GM23338 (cell line): ENCODE results near the gene RXYLT1. TPM values are rescaled to one million over a fixed set of nuclear protein-coding genes. Genes with fewer than 3 reads are reported as not detected.

Source experiments
- ATAC-seq: fragments of 200-7000 bp; cut with Tn5 transposase; 3 replicates; pipeline ENCODE4 v1.9.1; 2020
- DNase-seq: peaks from one replicate; pipeline ENCODE4 v3.0.0-alpha.2; 2015; ENCODE audit warnings: low spot score
- H2AFZ ChIP-seq: fragments of 200-600 bp; sonication (generic); 2 replicates; pipeline ENCODE4 v1.8.0; 2016; ENCODE audit warnings: antibody characterized with exemption, mild to moderate bottlenecking, moderate library complexity
- H3F3A ChIP-seq: fragments of 200-600 bp; sonication (generic); replicated peaks from 2 replicates; pipeline ENCODE4 v1.8.0; 2017; ENCODE audit warnings: antibody characterized with exemption, mixed run types, low read depth
- H3K27ac ChIP-seq: fragments of 200-600 bp; sonication (generic); 2 replicates; pipeline ENCODE4 v1.6.1; 2016; ENCODE audit warnings: low read depth
- H3K27me3 ChIP-seq: fragments of 200-600 bp; sonication (generic); 2 replicates; pipeline ENCODE4 v1.8.0; 2016; ENCODE audit warnings: mild to moderate bottlenecking, mixed run types, moderate library complexity; ENCODE audit not compliant: insufficient read depth
- H3K36me3 ChIP-seq: fragments of 200-600 bp; sonication (generic); 2 replicates; pipeline ENCODE4 v1.8.0; 2016; ENCODE audit warnings: mild to moderate bottlenecking; ENCODE audit not compliant: insufficient read depth
- H3K4me1 ChIP-seq: fragments of 200-600 bp; sonication (generic); 2 replicates; pipeline ENCODE4 v1.8.0; 2016; ENCODE audit warnings: mild to moderate bottlenecking, moderate library complexity; ENCODE audit not compliant: insufficient read depth
- H3K4me2 ChIP-seq: fragments of 200-600 bp; sonication (generic); 2 replicates; pipeline ENCODE4 v1.7.1; 2017; ENCODE audit warnings: mixed run types
- H3K4me3 ChIP-seq: fragments of 200-600 bp; sonication (generic); 2 replicates; pipeline ENCODE4 v1.6.1; 2016; ENCODE audit warnings: mixed run types
- H3K79me2 ChIP-seq: fragments of 200-600 bp; sonication (generic); replicated peaks from 2 replicates; pipeline ENCODE4 v1.8.0; 2017; ENCODE audit warnings: mild to moderate bottlenecking; ENCODE audit not compliant: insufficient read depth
- H3K9me2 ChIP-seq: fragments of 200-600 bp; sonication (generic); 2 replicates; pipeline ENCODE4 v1.8.0; 2017; ENCODE audit not compliant: insufficient read depth
- H4K20me1 ChIP-seq: fragments of 200-600 bp; sonication (generic); replicated peaks from 2 replicates; pipeline ENCODE4 v1.8.0; 2017; ENCODE audit warnings: mild to moderate bottlenecking; ENCODE audit not compliant: insufficient read depth
- H3K27ac Mint-ChIP-seq: 2 replicates; pipeline ENCODE4 v1.8.0; 2020; ENCODE audit warnings: inconsistent platforms, mild to moderate bottlenecking, moderate library complexity, mixed read lengths
- H3K27me3 Mint-ChIP-seq: 3 replicates; pipeline ENCODE4 v1.8.0; 2022; ENCODE audit warnings: low read depth, mild to moderate bottlenecking, moderate library complexity, mixed read lengths, inconsistent platforms; ENCODE audit not compliant: insufficient read depth, poor library complexity
- H3K36me3 Mint-ChIP-seq: 3 replicates; pipeline ENCODE4 v1.8.0; 2021; ENCODE audit warnings: low read depth, mild to moderate bottlenecking, inconsistent platforms, moderate library complexity, mixed read lengths
- H3K4me1 Mint-ChIP-seq: 3 replicates; pipeline ENCODE4 v1.8.0; 2020; ENCODE audit warnings: mild to moderate bottlenecking, inconsistent platforms, mixed read lengths
- H3K4me3 Mint-ChIP-seq: 3 replicates; pipeline ENCODE4 v1.8.0; 2021; ENCODE audit warnings: moderate library complexity, mild to moderate bottlenecking, inconsistent platforms, mixed read lengths
- H3K9me3 Mint-ChIP-seq: 3 replicates; pipeline ENCODE4 v1.8.0; 2020; ENCODE audit warnings: moderate library complexity, mild to moderate bottlenecking, inconsistent platforms, mixed read lengths
- CREB1 ChIP-seq: fragments of 250-450 bp; sonication (Bioruptor Pico); IDR thresholded peaks from 2 replicates; pipeline ENCODE4 v1.5.0; 2020; ENCODE audit warnings: low read depth, mild to moderate bottlenecking, moderate library complexity
- CTCF ChIP-seq, 2 experiments: fragments of 200-600 bp in 1 of 2; sonication (generic) in 1 of 2; conservative IDR thresholded peaks; 2 replicates each; pipeline versions ENCODE4 v1.5.1 to v1.6.1; 2016 to 2017; ENCODE audit warnings: antibody characterized with exemption in 2 of 2, low read depth in 2 of 2, mild to moderate bottlenecking in 2 of 2, moderate library complexity in 1 of 2
- EZH2 ChIP-seq: fragments of 200-600 bp; sonication (generic); IDR thresholded peaks from one replicate; pipeline ENCODE4 v1.8.0; 2017; ENCODE audit warnings: antibody characterized with exemption, mild to moderate bottlenecking, low read depth; ENCODE audit not compliant: unreplicated experiment
- REST ChIP-seq: IDR thresholded peaks from one replicate; pipeline ENCODE4 v1.6.1; 2018; ENCODE audit warnings: antibody characterized with exemption; ENCODE audit not compliant: unreplicated experiment
- STAT1 ChIP-seq: IDR thresholded peaks from one replicate; pipeline ENCODE4 v1.6.1; 2016; ENCODE audit warnings: antibody characterized with exemption; ENCODE audit not compliant: unreplicated experiment
- ZNF114 ChIP-seq: fragments of 250-450 bp; sonication (Bioruptor Pico); IDR thresholded peaks from 2 replicates; pipeline ENCODE4 v1.5.0; 2020; ENCODE audit warnings: mild to moderate bottlenecking, moderate library complexity
- ZNF331 ChIP-seq: fragments of 250-450 bp; sonication (Bioruptor Pico); IDR thresholded peaks from 2 replicates; pipeline ENCODE4 v1.5.0; 2020; ENCODE audit warnings: low read depth, mild to moderate bottlenecking, moderate library complexity
- polyA plus RNA-seq: library from polyadenylated mRNA; unstranded; fragments of >200 nt; fragmentation: Nextera tagmentation; extraction: Ambion mirVana; gene quantifications from 2 replicates; pipeline ENCODE4 v1.2.1, GENCODE V29; 2016
- total RNA-seq: library from RNA; depleted of rRNA; stranded (reverse); fragments of >200 nt; shearing (Covaris generic); gene quantifications from 2 replicates; pipeline ENCODE4 v1.2.3, GENCODE V29; 2014
- TF ChIP-seq, protein P1 (sequence below): fragments of 250-450 bp; sonication (Bioruptor Pico); IDR thresholded peaks from 2 replicates; pipeline ENCODE4 v1.5.0; 2020; ENCODE audit warnings: mild to moderate bottlenecking, moderate library complexity
- TF ChIP-seq, protein P2 (sequence below): IDR thresholded peaks from 2 replicates; pipeline ENCODE4 v1.6.1; 2016; ENCODE audit warnings: antibody characterized with exemption

The RXYLT1 gene
- total and polyA plus RNA-seq, 2 experiments from 2014 or later = 10.1 to 11.1 TPM

GRCh38 chr12:63841011-63841410, 61.3 kb downstream of the RXYLT1 start:
- Histone ChIP-seq H4K20me1 (no peaks in the 10 kb centered on the region), H3K36me3 (no peaks in the 10 kb centered on the region), H2AFZ (no peak overlapping the region), H3K9me2 (no peaks in the 10 kb centered on the region), H3F3A (0 out of 2 replicates have a peak, but pooled peaks cover 7% of the 10 kb centered on the region), H3K4me2 (no peak overlapping the region), H3K27me3 (peaks cover 15% of the 10 kb centered on the region), H3K4me1 (peaks cover 13% of the 10 kb centered on the region), H3K79me2 (peaks cover 15% of the 10 kb centered on the region; the same call in 1 of the 2 replicates), H3K27ac (no peak overlapping the region), H3K4me3 (no peak overlapping the region)
- no peak for ATAC-seq
- Mint-ChIP-seq H3K27ac (no peak overlapping the region), H3K36me3 (peaks cover 2% of the 10 kb centered on the region; the same call in 1 of the 3 replicates), H3K4me1 (peaks cover 16% of the 10 kb centered on the region), H3K27me3 (peaks cover 10% of the 10 kb centered on the region), H3K4me3 (no peak overlapping the region), H3K9me3 (no peaks in the 10 kb centered on the region; the same call in 2 of the 3 replicates)
- TF ChIP-seq CTCF (conservative IDR thresholded peaks at IDR 0.05; ENCODE audit: low read depth in 2 of 2) (no peak), ZNF331 (CRISPR knock-in tag) (no peak), STAT1 (no peak), CREB1 (CRISPR knock-in tag) (no peak), EZH2 (no peak), REST (no peak), ZNF114 (CRISPR knock-in tag) (no peak)
- TF ChIP-seq, protein P1, sequence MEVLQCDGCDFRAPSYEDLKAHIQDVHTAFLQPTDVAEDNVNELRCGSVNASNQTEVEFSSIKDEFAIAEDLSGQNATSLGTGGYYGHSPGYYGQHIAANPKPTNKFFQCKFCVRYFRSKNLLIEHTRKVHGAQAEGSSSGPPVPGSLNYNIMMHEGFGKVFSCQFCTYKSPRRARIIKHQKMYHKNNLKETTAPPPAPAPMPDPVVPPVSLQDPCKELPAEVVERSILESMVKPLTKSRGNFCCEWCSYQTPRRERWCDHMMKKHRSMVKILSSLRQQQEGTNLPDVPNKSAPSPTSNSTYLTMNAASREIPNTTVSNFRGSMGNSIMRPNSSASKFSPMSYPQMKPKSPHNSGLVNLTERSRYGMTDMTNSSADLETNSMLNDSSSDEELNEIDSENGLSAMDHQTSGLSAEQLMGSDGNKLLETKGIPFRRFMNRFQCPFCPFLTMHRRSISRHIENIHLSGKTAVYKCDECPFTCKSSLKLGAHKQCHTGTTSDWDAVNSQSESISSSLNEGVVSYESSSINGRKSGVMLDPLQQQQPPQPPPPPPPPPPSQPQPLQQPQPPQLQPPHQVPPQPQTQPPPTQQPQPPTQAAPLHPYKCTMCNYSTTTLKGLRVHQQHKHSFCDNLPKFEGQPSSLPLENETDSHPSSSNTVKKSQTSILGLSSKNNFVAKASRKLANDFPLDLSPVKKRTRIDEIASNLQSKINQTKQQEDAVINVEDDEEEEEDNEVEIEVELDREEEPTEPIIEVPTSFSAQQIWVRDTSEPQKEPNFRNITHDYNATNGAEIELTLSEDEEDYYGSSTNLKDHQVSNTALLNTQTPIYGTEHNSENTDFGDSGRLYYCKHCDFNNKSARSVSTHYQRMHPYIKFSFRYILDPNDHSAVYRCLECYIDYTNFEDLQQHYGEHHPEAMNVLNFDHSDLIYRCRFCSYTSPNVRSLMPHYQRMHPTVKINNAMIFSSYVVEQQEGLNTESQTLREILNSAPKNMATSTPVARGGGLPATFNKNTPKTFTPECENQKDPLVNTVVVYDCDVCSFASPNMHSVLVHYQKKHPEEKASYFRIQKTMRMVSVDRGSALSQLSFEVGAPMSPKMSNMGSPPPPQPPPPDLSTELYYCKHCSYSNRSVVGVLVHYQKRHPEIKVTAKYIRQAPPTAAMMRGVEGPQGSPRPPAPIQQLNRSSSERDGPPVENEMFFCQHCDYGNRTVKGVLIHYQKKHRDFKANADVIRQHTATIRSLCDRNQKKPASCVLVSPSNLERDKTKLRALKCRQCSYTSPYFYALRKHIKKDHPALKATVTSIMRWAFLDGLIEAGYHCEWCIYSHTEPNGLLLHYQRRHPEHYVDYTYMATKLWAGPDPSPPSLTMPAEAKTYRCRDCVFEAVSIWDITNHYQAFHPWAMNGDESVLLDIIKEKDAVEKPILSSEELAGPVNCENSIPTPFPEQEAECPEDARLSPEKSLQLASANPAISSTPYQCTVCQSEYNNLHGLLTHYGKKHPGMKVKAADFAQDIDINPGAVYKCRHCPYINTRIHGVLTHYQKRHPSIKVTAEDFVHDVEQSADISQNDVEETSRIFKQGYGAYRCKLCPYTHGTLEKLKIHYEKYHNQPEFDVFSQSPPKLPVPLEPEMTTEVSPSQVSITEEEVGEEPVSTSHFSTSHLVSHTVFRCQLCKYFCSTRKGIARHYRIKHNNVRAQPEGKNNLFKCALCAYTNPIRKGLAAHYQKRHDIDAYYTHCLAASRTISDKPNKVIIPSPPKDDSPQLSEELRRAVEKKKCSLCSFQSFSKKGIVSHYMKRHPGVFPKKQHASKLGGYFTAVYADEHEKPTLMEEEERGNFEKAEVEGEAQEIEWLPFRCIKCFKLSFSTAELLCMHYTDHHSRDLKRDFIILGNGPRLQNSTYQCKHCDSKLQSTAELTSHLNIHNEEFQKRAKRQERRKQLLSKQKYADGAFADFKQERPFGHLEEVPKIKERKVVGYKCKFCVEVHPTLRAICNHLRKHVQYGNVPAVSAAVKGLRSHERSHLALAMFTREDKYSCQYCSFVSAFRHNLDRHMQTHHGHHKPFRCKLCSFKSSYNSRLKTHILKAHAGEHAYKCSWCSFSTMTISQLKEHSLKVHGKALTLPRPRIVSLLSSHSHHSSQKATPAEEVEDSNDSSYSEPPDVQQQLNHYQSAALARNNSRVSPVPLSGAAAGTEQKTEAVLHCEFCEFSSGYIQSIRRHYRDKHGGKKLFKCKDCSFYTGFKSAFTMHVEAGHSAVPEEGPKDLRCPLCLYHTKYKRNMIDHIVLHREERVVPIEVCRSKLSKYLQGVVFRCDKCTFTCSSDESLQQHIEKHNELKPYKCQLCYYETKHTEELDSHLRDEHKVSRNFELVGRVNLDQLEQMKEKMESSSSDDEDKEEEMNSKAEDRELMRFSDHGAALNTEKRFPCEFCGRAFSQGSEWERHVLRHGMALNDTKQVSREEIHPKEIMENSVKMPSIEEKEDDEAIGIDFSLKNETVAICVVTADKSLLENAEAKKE (CRISPR knock-in tag) = no peak
- TF ChIP-seq, protein P2, sequence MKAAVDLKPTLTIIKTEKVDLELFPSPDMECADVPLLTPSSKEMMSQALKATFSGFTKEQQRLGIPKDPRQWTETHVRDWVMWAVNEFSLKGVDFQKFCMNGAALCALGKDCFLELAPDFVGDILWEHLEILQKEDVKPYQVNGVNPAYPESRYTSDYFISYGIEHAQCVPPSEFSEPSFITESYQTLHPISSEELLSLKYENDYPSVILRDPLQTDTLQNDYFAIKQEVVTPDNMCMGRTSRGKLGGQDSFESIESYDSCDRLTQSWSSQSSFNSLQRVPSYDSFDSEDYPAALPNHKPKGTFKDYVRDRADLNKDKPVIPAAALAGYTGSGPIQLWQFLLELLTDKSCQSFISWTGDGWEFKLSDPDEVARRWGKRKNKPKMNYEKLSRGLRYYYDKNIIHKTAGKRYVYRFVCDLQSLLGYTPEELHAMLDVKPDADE = no peak
- no peak for DNase-seq
